HG02623 (cell line): Measurements from ENCODE around the gene ATAD5.

ENCODE experiments used
- ATAC-seq: cut with Tn5 transposase; IDR thresholded peaks from one replicate; pipeline ENCODE4 v1.9.1; 2021; ENCODE audit warnings: moderate library complexity; ENCODE audit not compliant: unreplicated experiment

The ATAD5 gene

DNA sequence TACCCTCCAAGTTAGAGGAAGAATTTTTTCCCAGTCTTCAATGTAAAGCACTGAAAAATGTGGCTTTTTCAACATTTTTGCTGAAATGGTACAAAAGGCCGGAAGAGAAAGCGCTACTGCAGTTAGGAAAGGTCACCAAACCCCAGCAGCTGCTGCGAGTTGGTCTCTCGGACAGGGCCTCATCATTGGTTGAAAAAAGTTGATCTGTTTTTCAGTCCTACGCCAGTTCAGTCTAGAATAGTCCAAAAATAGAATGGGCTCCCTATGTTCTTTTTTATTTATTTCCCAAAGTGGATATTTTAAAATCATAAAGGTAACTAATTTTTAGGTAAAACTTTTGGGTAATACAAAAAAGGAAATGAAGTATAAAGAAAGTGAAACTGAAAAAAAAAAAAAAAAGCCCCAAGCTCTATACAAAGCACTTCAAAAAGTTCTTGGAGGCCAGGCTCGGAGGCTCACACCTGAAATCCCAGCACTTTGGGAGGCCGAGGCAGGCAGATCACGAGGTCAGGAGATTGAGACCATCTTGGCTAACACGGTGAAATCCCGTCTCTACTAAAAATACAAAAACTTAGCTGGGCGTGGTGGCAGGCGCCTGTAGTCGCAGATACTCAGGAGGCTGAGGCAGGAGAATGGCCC, 107.4 kb downstream of the ATAD5 start:
- ATAC-seq: no peak

GRCh38 chr17:30942308-30943079, 110.7 kb downstream of the ATAD5 start:
- no peak for ATAC-seq
